Measurements from ENCODE around the gene TMEM132D.

The TMEM132D gene

GRCh38 chr12:129310346-129310745, 593.5 kb downstream of the TMEM132D start:
- DNase-seq = no peak

GRCh38 chr12:129305851-129306250, 598.0 kb downstream of the TMEM132D start:
- no peak for DNase-seq

GRCh38 chr12:129304529-129304928, 599.3 kb downstream of the TMEM132D start:
- DNase-seq = no peak

DNA sequence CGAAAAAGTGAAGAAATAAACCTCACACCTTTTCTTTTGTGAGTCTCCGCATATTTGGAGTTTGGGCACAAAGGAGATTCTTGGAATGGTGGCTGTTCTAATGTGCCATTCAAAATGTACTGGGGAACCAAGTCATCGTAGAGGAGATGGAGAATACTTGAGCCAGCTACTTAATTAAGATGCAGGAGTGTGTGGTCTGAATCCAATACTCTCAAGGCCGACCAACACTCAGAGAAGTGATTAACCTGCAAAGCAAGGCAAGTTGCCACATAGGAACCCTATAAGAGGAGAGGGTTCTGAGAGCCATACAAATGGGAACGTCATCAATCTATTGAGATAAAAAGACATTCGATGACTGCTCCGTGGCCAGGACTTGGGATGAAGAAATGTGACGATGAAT, 603.8 kb downstream of the TMEM132D start:
- DNase-seq = no peak

DNA sequence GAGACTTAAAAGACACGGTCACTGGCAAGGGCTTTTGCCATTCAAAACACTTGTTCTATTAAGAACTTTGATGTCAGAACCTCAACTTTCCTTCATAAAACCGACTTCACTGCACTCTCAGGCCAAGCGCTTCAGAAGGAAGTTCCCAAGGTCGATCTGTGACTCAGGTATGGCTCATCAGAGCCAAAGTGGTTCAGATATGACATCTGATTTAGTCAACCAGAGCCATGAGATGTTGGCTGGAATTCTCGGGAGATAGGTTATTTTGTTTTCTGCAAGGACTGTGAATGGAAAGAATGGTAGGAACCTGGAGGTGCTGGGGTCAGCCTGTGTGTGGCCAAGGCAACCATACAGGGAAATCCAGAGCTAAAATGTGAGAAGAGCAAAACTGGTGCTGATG, 604.9 kb downstream of the TMEM132D start:
- DNase-seq = no peak

DNA sequence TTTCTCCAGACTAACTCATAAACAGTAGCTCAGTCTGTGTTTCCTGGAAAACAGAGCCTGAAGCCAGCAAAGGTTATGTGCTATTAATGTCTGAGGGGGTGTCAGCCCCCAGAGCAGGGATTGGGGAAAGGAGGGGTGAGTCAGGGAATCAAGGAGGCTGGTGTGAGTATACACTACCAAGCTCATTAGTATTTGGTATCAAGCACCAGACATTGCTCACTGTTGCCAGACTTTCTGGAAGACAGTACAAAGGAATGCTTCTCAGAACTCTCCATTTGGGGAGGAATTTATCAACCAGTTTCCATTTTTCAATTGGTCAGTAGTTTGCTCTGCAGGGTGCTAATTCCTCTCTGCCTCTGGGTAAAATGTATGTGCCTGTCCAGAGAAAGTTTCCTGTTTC, 607.2 kb downstream of the TMEM132D start:
- DNase-seq = no peak

GRCh38 chr12:129294868-129295267, 609.0 kb downstream of the TMEM132D start:
- no peak for DNase-seq

DNA sequence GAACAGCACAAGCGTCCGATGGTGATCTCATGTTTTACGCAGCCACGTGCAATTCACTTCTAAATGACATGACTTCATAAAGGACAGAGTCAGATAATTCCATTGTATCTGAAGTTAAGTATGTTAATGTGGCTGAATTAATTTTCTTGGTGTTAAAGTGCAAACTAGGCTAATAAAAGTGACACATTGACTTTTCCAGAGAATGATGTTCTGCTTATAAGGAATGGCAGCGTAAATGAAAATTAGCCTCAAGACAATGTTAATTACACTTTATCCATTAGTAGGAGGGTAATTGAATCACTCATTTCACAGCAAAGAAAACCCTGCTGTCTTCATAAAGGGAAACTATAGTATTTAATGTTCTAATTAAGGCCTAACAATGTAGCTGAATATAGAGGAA, 624.1 kb downstream of the TMEM132D start:
- no peak for DNase-seq

DNA sequence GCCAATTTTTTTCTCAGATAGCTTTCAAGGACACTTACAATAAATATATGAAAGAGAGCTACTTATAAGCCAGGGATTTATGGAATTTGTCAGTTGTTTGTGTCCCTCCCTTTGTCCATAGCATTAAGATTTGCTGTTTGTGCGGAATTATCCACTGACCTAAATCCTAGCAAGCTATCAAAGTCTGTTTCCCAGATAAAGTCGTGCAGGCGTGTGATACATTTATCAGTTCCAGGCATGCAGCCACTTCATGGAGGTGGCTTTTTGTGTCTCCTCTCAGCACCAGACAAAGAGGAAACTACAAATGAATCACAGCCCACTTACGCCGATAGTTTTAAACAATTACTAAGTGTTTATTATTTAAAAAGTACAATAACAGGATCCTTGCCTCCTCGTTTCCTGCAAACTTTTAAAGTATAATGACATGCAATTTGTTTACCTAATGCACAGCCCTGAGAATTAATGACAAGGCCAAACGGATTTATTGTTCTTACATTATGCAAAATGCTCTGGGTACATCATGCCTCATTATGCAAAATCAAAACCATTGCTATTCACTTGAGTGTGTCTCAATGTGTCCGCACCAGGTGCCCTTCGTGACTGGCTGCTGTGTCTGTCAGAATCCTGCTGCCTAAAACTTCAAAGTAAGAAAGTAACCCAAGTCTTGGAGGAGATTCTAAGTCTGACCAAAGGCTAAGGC, 627.3 kb downstream of the TMEM132D start:
- DNase-seq = no peak

GRCh38 chr12:129269756-129270495, 633.9 kb downstream of the TMEM132D start:
- DNase-seq = no peak

DNA sequence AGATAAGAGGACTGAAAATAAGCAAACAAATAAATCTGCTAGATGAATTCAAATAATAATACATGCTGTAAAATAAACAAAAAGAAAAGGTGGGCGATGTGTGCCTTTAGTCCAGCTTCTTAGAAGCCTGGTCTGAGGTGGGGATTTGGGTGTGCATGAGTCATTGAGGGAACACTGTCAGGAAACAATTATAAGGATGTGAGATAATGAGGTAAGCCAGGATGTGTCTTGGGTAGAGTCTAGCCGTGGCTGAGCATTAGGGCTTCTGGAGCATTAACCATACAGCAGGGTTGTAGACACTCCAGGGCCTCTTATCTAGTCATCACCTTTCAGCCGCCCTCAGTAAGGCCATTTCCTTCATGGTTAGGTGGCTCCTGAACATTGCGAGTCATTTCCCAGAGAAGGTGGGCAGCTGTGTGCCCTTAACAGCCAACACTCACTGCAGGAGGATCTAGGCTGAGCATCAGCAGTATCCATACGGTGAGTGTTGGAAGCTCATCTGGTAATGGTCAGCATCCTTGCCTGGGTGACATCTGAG, 645.0 kb downstream of the TMEM132D start:
- no peak for DNase-seq

DNA sequence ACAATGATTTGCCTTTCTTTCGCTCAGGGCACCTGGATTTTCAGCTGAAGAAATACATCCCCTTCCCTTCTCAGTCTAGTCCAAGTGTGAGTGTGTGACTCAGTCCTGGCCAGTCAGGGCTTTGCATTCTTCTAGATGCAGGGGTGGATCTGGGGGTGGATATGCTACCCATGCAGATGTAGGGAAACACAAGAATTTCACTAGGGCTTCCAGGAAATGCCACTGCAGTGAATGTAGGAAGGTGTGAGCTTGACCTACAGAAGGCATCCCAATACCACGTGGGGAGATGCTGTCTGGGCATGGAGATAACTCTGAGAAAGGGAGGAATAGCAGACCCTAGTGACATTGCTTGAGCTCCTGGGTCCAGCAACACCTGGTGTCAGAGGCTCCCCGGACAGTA, 646.3 kb downstream of the TMEM132D start:
- no peak for DNase-seq

- no peak for DNase-seq
These were observed 657.2 kb downstream of the TMEM132D start for GRCh38 chr12:129246630-129247029.

DNA sequence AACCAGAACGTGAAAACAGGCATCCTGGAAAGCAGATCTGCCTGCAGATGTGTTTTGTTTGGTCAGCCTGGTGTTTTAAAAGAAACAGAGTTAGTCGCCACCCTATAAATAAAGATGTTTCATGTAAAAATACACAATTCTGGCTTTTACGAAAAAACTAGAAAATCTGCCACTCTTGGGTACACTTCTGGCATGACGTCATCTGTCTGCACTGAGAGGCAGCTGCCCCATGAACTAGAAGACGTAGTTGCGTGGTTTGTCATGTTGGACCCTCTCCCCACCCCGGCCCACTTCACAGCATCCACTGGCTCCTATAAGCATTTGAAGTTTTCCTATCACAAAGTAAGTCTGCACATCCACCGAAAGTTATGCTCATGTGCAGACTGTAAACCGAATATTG, 658.1 kb downstream of the TMEM132D start:
- DNase-seq = no peak

DNA sequence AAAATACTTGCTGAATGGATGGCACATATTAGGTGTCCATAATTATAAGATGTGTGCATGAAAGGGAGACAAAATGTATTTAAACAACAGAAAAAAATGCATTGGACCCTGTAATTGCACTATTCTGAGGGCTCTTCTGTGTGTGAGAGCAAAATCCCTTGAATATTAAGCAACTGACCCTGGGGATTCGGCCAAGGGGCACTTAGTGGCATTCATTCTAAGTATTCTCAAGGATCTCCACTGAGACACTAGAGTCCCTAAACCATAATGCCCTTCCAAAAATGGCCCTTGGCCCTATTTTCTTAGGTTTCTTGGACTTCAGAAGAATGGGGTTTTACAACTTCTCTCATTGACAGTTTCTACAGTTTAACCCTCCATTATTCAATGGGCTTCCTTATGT, 662.0 kb downstream of the TMEM132D start:
- DNase-seq = no peak

DNA sequence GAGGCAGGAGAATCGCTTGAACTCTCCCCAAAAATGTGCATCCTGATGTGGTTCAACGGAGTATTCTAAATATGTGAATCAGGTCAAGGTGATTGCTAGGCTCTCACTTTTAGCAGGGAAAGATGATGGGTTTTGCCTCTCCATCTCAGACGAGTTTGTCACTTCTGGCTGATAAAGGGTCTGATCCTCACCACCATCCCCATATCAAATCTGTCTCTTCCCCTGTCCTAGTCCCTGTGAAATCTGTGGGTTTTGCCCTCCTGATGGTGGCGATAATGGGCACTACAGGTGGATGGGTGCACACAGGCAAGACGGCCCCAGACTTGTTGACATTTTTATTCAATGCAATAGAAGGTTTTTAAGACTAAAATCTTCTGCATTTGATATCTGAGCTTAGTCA, 665.9 kb downstream of the TMEM132D start:
- DNase-seq = no peak

DNA sequence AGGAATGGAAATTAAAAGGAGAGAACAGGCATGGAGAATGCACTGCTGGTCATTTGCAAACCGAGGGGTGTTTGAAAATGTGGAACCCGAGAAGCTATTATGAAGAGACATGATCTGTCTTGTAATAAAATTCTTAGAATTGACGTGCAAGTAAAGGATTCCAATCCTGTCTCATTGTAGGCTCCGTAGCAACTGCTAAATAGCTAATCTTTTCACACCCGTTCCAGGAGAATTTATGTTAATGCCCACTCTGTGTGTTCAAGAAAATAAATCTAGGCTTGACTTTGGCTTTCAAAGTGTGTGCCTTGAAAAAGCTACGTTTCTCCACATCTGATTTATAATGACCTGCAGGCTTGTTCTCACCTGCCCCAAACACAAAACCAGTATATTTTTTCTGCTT, 669.6 kb downstream of the TMEM132D start:
- DNase-seq = no peak

DNA sequence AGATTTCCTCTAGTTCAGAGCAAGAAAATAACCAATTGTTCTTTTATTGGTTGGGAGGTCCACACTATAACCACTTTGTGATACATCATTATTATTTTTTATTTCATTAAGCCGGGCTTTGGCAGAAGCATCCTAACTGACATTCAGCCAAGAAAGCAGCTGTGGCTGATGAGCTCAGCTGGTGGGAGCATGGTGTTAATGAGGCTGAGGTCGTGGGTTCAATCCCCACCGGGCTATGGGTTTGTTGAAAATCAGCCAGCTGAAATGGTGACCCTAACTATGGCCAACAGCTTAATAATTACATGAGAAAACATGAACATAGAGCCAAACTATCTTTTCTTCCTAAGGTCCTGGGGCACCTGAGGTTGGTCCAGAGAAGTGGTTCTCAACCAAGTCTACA, 672.3 kb downstream of the TMEM132D start:
- no peak for DNase-seq

GRCh38 chr12:129230995-129231394, 672.8 kb downstream of the TMEM132D start:
- DNase-seq = no peak

- no peak for DNase-seq
These were observed 677.0 kb downstream of the TMEM132D start for GRCh38 chr12:129226851-129227250.

DNA sequence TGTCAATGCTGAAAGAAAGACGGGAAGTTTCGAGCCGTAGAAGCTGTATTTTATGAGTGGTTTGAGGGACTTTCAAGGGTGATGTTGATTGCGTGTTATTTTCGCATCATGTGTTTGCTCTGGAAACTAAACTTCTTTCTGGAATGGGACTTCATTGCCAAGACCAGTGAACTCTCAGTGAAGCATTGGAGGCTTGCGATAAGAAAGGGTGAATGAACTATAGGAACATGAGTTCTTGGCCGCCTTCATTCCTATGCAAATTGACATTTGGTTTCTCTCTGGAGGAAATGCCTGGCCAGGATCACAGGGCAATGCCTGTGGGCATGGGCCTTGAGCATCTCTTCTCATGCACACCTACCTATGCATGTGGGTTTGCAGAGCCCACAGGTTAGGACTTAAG, 677.8 kb downstream of the TMEM132D start:
- DNase-seq = no peak

DNA sequence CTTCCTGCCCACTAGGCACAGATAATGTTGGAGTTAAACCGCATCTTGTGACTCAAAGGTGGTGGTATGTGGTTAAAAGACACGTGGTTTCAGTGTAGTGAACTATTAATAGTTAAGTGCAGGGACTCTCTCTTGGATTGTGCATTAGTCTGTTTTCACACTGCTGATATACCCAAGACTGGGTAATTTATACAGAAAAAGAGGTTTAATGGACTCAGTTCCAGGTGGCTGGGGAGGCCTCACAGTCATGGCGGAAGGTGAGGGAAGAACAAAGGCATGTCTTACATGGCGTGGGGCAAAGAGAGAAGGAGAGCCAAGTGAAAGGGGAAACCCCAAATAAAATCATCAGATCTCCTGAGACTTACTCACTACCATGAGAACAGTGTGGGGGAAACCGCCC, 688.3 kb downstream of the TMEM132D start:
- DNase-seq = no peak

- no peak for DNase-seq
These were observed 690.3 kb downstream of the TMEM132D start for GRCh38 chr12:129213551-129213950.

DNA sequence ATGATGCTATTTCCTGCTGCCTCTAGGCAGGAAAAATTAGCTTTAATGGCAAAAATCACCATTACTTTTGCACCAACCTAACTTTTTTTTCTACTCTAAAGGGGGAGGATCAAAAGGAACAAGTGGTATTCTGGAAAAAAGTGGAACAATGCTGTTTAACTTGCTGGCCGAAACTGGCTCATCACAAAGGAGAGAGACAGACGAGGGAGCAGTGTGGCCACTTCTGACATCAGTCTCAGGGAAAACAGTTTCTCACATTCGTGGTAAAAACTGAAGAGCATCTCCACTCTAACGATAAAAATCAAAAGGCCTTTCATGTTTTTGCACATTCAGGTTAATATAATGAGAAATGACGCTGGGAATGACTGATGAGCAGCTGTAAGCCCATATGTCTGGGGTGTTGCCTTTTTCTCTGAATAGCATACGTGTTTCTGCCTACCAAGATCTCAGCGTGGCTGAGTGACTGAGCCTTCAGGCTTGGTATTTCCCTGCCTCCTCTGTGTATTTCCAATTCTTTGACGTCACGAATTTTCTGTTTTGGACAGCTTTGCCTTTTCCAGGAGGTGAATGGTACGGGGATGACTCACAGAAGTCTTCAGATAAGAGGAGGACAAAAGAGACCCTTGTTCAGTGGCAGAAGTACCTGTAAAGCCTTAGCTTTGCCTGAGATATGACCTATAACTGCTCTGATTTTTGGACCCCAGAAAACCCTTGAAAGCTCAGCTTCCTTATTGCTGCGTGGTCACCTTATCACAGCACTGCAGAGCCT, 691.8 kb downstream of the TMEM132D start:
- no peak for DNase-seq
